Astrocyte (in vitro differentiated cells and primary cell): Measurements from ENCODE around the gene NR4A2.

Source experiments
- CTCF ChIP-seq: IDR thresholded peaks from 2 replicates; pipeline ENCODE4 v1.5.1; 2011; ENCODE audit warnings: low read depth, mild to moderate bottlenecking, inconsistent platforms, low read length, moderate library complexity; ENCODE audit not compliant: insufficient read depth
- EZH2 ChIP-seq: IDR thresholded peaks from 2 replicates; pipeline ENCODE4 v1.6.1; 2012; ENCODE audit warnings: mild to moderate bottlenecking, low read length, inconsistent platforms; ENCODE audit not compliant: insufficient read depth

- TF ChIP-seq EZH2 = no peak
- no peak for TF ChIP-seq CTCF
Observed at GRCh38 chr2:156363141-156363540, 30.6 kb upstream of the NR4A2 start.
